CD8-positive, alpha-beta memory T cell (primary cell): ENCODE measurements around the gene SAFB. TPM values are rescaled to one million over a fixed set of nuclear protein-coding genes. Genes with fewer than 3 reads are reported as not detected.
A peak's percentile ranks its signal among the peaks of the same experiment; 100 is the strongest.

Experiments
- CTCF ChIA-PET: fragments of 350-600 bp; sonication (Branson Sonifier 250); formaldehyde crosslinking; loops from one replicate; lab custom pipeline; 2021; ENCODE audit warnings: antibody characterized with exemption; lab: Charles Lee
- POLR2A ChIA-PET: fragments of 350-600 bp; sonication (Branson Sonifier 250); formaldehyde crosslinking; loops from one replicate; lab custom pipeline; 2021; ENCODE audit warnings: antibody characterized with exemption; lab: Charles Lee
- DNase-seq, 5 donors: peaks; one replicate each; pipeline versions ENCODE4 v3.0.0 to v3.0.0-alpha.2; 2020 to 2022; ENCODE audit warnings: mixed read lengths in 1 of 5
- H3K27ac ChIP-seq: one replicate; pipeline ENCODE4 v1.7.0; 2013; ENCODE audit warnings: low read depth, mild to moderate bottlenecking, low read length, moderate library complexity
- H3K27me3 ChIP-seq: 2 replicates; pipeline ENCODE4 v1.7.0; 2013; ENCODE audit warnings: low read length, mild to moderate bottlenecking; ENCODE audit not compliant: insufficient read depth, poor library complexity, severe bottlenecking
- H3K36me3 ChIP-seq: 2 replicates; pipeline ENCODE4 v1.7.0; 2013; ENCODE audit warnings: mild to moderate bottlenecking, low read length, moderate library complexity; ENCODE audit not compliant: insufficient read depth
- H3K4me1 ChIP-seq: 2 replicates; pipeline ENCODE4 v1.7.0; 2013; ENCODE audit warnings: mild to moderate bottlenecking, low read length, moderate library complexity; ENCODE audit not compliant: insufficient read depth
- H3K4me3 ChIP-seq: 2 replicates; pipeline ENCODE4 v1.7.0; 2013; ENCODE audit warnings: mild to moderate bottlenecking, low read length
- H3K9me3 ChIP-seq: 2 replicates; pipeline ENCODE4 v1.7.0; 2013; ENCODE audit warnings: mild to moderate bottlenecking, low read length
- H3K27ac Mint-ChIP-seq, 8 donors: one replicate each; pipeline ENCODE4 v1.8.0; 2020 to 2021; ENCODE audit warnings: mixed read lengths in 8 of 8, mild to moderate bottlenecking in 6 of 8, inconsistent platforms in 3 of 8, moderate library complexity in 3 of 8
- H3K27me3 Mint-ChIP-seq, 2 donors: one replicate each; pipeline ENCODE4 v1.8.0; 2020 to 2021; ENCODE audit warnings: mixed read lengths in 2 of 2, mild to moderate bottlenecking in 1 of 2, moderate library complexity in 1 of 2
- H3K36me3 Mint-ChIP-seq, 3 donors: one replicate each; pipeline ENCODE4 v1.8.0; 2020 to 2021; ENCODE audit warnings: mixed read lengths in 3 of 3, inconsistent platforms in 1 of 3, mild to moderate bottlenecking in 1 of 3
- H3K4me1 Mint-ChIP-seq, 3 donors: one replicate each; pipeline ENCODE4 v1.8.0; 2020 to 2021; ENCODE audit warnings: mixed read lengths in 3 of 3, inconsistent platforms in 1 of 3, mild to moderate bottlenecking in 1 of 3
- H3K4me3 Mint-ChIP-seq, 7 donors: one replicate each; pipeline ENCODE4 v1.8.0; 2020 to 2021; ENCODE audit warnings: mixed read lengths in 7 of 7, mild to moderate bottlenecking in 6 of 7, moderate library complexity in 4 of 7, inconsistent platforms in 2 of 7
- H3K9me3 Mint-ChIP-seq, 5 donors: one replicate each; pipeline ENCODE4 v1.8.0; 2020 to 2022; ENCODE audit warnings: mixed read lengths in 5 of 5, mild to moderate bottlenecking in 3 of 5, moderate library complexity in 2 of 5, inconsistent platforms in 1 of 5
- polyA plus RNA-seq: library from polyadenylated mRNA; unstranded; fragments of 300-500 nt; fragmentation: Illumina TruSeq; gene quantifications from one replicate; pipeline ENCODE4 v1.2.3, GENCODE V29; 2021
- total RNA-seq, 2 experiments: library from RNA; stranded (reverse); gene quantifications; one replicate each; pipeline ENCODE4 v1.2.3, GENCODE V29; 2021

SAFB gene
- total and polyA plus RNA-seq, 3 experiments from 2014 or later = 103 to 132 (median 124) TPM

GRCh38 chr19:5644037-5644436, 21.2 kb downstream of the SAFB start:
- Mint-ChIP-seq H3K4me3 (no peak overlapping the region), H3K27ac (peak overlapping the region in 3 of 8 donors; percentile 17 to 94 (median 77)), H3K9me3 (no peaks in the 10 kb centered on the region), H3K4me1 (peaks cover 40 to 56% (median 41%) of the 10 kb centered on the region in 3 donors), H3K36me3 (peaks cover 4 to 83% (median 28%) of the 10 kb centered on the region in 3 donors), H3K27me3 (peaks cover 0 to 3% of the 10 kb centered on the region in 2 donors)
- ChIA-PET CTCF (no interaction called here), POLR2A (interaction anchor here (0.6 kb wide), 1 partner anchor 465 kb away, joined by 3 read pairs; no protein-coding TSS in a partner anchor)
- Histone ChIP-seq H3K4me1 (peaks cover 3% of the 10 kb centered on the region), H3K9me3 (no peaks in the 10 kb centered on the region), H3K27ac (no peak overlapping the region), H3K4me3 (no peak overlapping the region), H3K27me3 (no peaks in the 10 kb centered on the region), H3K36me3 (peaks cover 62% of the 10 kb centered on the region)
- DNase-seq = no peak

- Mint-ChIP-seq H3K27ac (peak overlapping the region in 4 of 8 donors; percentile 18 to 60 (median 34)), H3K4me1 (peaks cover 36 to 48% (median 37%) of the 10 kb centered on the region in 3 donors), H3K9me3 (no peaks in the 10 kb centered on the region), H3K27me3 (peaks cover 0 to 3% of the 10 kb centered on the region in 2 donors), H3K36me3 (peaks cover 4 to 87% (median 36%) of the 10 kb centered on the region in 3 donors), H3K4me3 (no peak overlapping the region)
- Histone ChIP-seq H3K27ac (no peak overlapping the region), H3K27me3 (no peaks in the 10 kb centered on the region), H3K4me3 (no peak overlapping the region), H3K9me3 (no peaks in the 10 kb centered on the region), H3K36me3 (peaks cover 70% of the 10 kb centered on the region), H3K4me1 (no peaks in the 10 kb centered on the region)
- no peak for DNase-seq
- ChIA-PET POLR2A (no interaction called here), CTCF (no interaction called here)
Observed at GRCh38 chr19:5645409-5645808, 22.5 kb downstream of the SAFB start.

- H3K36me3 Mint-ChIP-seq = peaks cover 4 to 92% (median 32%) of the 10 kb centered on the region in 3 donors
- peak overlapping the region in 3 of 8 donors; percentile 6 to 77 (median 61) for H3K27ac Mint-ChIP-seq
- Histone ChIP-seq H3K4me3 (no peak overlapping the region), H3K9me3 (no peaks in the 10 kb centered on the region), H3K27ac (no peak overlapping the region), H3K4me1 (no peaks in the 10 kb centered on the region), H3K36me3 (peaks cover 78% of the 10 kb centered on the region), H3K27me3 (no peaks in the 10 kb centered on the region)
- CTCF ChIA-PET = no interaction called here
- no peak for DNase-seq
- POLR2A ChIA-PET = no interaction called here
- H3K27me3 Mint-ChIP-seq = peaks cover 0 to 2% of the 10 kb centered on the region in 2 donors
- no peak overlapping the region for H3K4me3 Mint-ChIP-seq
- H3K4me1 Mint-ChIP-seq = peaks cover 30 to 43% (median 32%) of the 10 kb centered on the region in 3 donors
- H3K9me3 Mint-ChIP-seq = no peaks in the 10 kb centered on the region
Observed at GRCh38 chr19:5646703-5647102, 23.8 kb downstream of the SAFB start.

- H3K27me3 Mint-ChIP-seq = peaks cover 0 to 2% of the 10 kb centered on the region in 2 donors
- CTCF ChIA-PET = no interaction called here
- Histone ChIP-seq H3K4me3 (no peak overlapping the region), H3K36me3 (peaks cover 73% of the 10 kb centered on the region), H3K4me1 (no peaks in the 10 kb centered on the region), H3K27me3 (no peaks in the 10 kb centered on the region), H3K9me3 (no peaks in the 10 kb centered on the region), H3K27ac (no peak overlapping the region)
- DNase-seq = no peak
- H3K27ac Mint-ChIP-seq = peak overlapping the region in 1 of 8 donors; percentile 58
- POLR2A ChIA-PET = no interaction called here
- H3K4me1 Mint-ChIP-seq = peaks cover 23 to 28% (median 24%) of the 10 kb centered on the region in 3 donors
- no peak overlapping the region for H3K4me3 Mint-ChIP-seq
- H3K9me3 Mint-ChIP-seq = no peaks in the 10 kb centered on the region
- peaks cover 4 to 93% (median 38%) of the 10 kb centered on the region in 3 donors for H3K36me3 Mint-ChIP-seq
Observed at GRCh38 chr19:5648464-5648863, 25.6 kb downstream of the SAFB start.

GRCh38 chr19:5651361-5651760, 28.5 kb downstream of the SAFB start:
- Histone ChIP-seq H3K4me3 (no peak overlapping the region), H3K4me1 (no peaks in the 10 kb centered on the region), H3K27me3 (no peaks in the 10 kb centered on the region), H3K27ac (no peak overlapping the region), H3K9me3 (no peaks in the 10 kb centered on the region), H3K36me3 (peaks cover 72% of the 10 kb centered on the region)
- Mint-ChIP-seq H3K4me3 (no peak overlapping the region), H3K4me1 (peaks cover 4 to 6% (median 5%) of the 10 kb centered on the region in 3 donors), H3K27ac (no peak overlapping the region), H3K36me3 (peaks cover 0 to 91% (median 39%) of the 10 kb centered on the region in 3 donors), H3K27me3 (peaks cover 0 to 2% of the 10 kb centered on the region in 2 donors), H3K9me3 (no peaks in the 10 kb centered on the region)
- POLR2A ChIA-PET = no interaction called here
- CTCF ChIA-PET = no interaction called here
- no peak for DNase-seq

GRCh38 chr19:5652261-5652660, 29.4 kb downstream of the SAFB start:
- Mint-ChIP-seq H3K4me3 (no peak overlapping the region), H3K36me3 (peaks cover 0 to 90% (median 34%) of the 10 kb centered on the region in 3 donors), H3K9me3 (no peaks in the 10 kb centered on the region), H3K4me1 (peaks cover 0 to 2% (median under 1%) of the 10 kb centered on the region in 3 donors), H3K27me3 (peaks cover 0 to under 1% of the 10 kb centered on the region in 2 donors), H3K27ac (no peak overlapping the region)
- no peaks in the 10 kb centered on the region for H3K27me3 ChIP-seq
- no peak for DNase-seq
- no peak overlapping the region for H3K4me3 ChIP-seq
- CTCF ChIA-PET = no interaction called here
- H3K36me3 ChIP-seq = peaks cover 68% of the 10 kb centered on the region
- H3K4me1 ChIP-seq = no peaks in the 10 kb centered on the region
- POLR2A ChIA-PET = no interaction called here
- H3K27ac ChIP-seq = no peak overlapping the region
- H3K9me3 ChIP-seq = no peaks in the 10 kb centered on the region

GRCh38 chr19:5654931-5655330, 32.0 kb downstream of the SAFB start:
- Mint-ChIP-seq H3K27ac (no peak overlapping the region), H3K4me3 (no peak overlapping the region), H3K27me3 (no peaks in the 10 kb centered on the region), H3K9me3 (no peaks in the 10 kb centered on the region), H3K4me1 (no peaks in the 10 kb centered on the region), H3K36me3 (peaks cover 0 to 92% (median 23%) of the 10 kb centered on the region in 3 donors)
- Histone ChIP-seq H3K9me3 (no peaks in the 10 kb centered on the region), H3K4me3 (no peak overlapping the region), H3K4me1 (no peaks in the 10 kb centered on the region), H3K27ac (no peak overlapping the region), H3K36me3 (peaks cover 61% of the 10 kb centered on the region), H3K27me3 (no peaks in the 10 kb centered on the region)
- POLR2A ChIA-PET = no interaction called here
- CTCF ChIA-PET = no interaction called here
- no peak for DNase-seq

- H3K27ac Mint-ChIP-seq = peak overlapping the region in 2 of 8 donors; percentile 6 to 54
- POLR2A ChIA-PET = no interaction called here
- H3K4me1 Mint-ChIP-seq = no peaks in the 10 kb centered on the region
- H3K36me3 Mint-ChIP-seq = peaks cover 0 to 92% (median 21%) of the 10 kb centered on the region in 3 donors
- Histone ChIP-seq H3K9me3 (no peaks in the 10 kb centered on the region), H3K4me3 (no peak overlapping the region), H3K27me3 (no peaks in the 10 kb centered on the region), H3K36me3 (peaks cover 63% of the 10 kb centered on the region), H3K4me1 (no peaks in the 10 kb centered on the region), H3K27ac (no peak overlapping the region)
- H3K27me3 Mint-ChIP-seq = no peaks in the 10 kb centered on the region
- DNase-seq = no peak
- CTCF ChIA-PET = no interaction called here
- H3K4me3 Mint-ChIP-seq = no peak overlapping the region
- no peaks in the 10 kb centered on the region for H3K9me3 Mint-ChIP-seq
Observed at GRCh38 chr19:5655412-5655811, 32.5 kb downstream of the SAFB start.
